Neural progenitor cell (in vitro differentiated cells): ENCODE data around the gene R3HDM2. TPM values are rescaled to one million over a fixed set of nuclear protein-coding genes. Genes with fewer than 3 reads are reported as not detected.

Experiments used
- DNase-seq: peaks from one replicate; pipeline ENCODE4 v3.0.0-alpha.2; 2016; ENCODE audit warnings: low spot score
- H2AFZ ChIP-seq: fragments of 200-600 bp; sonication (generic); replicated peaks from 2 replicates; pipeline ENCODE4 v1.6.1; 2016; ENCODE audit warnings: antibody characterized with exemption
- H3F3A ChIP-seq: fragments of 200-600 bp; sonication (generic); 2 replicates; pipeline ENCODE4 v1.6.1; 2016; ENCODE audit warnings: antibody characterized with exemption, low read depth
- H3K27ac ChIP-seq: fragments of 200-600 bp; sonication (generic); 2 replicates; pipeline ENCODE4 v1.5.1; 2016; ENCODE audit warnings: mild to moderate bottlenecking
- H3K27me3 ChIP-seq: fragments of 200-600 bp; sonication (generic); 2 replicates; pipeline ENCODE4 v1.6.1; 2016; ENCODE audit warnings: mild to moderate bottlenecking, moderate library complexity
- H3K36me3 ChIP-seq: fragments of 200-600 bp; sonication (generic); 2 replicates; pipeline ENCODE4 v1.5.1; 2016
- H3K4me1 ChIP-seq: fragments of 200-600 bp; sonication (generic); 2 replicates; pipeline ENCODE4 v1.6.1; 2016; ENCODE audit warnings: mixed run types
- H3K4me2 ChIP-seq: fragments of 200-600 bp; sonication (generic); 2 replicates; pipeline ENCODE4 v1.6.1; 2016
- H3K4me3 ChIP-seq: fragments of 200-600 bp; sonication (generic); 2 replicates; pipeline ENCODE4 v1.5.1; 2016
- H3K79me2 ChIP-seq: fragments of 200-600 bp; sonication (generic); 2 replicates; pipeline ENCODE4 v1.6.1; 2016; ENCODE audit warnings: low read depth
- H3K9ac ChIP-seq: fragments of 200-600 bp; sonication (generic); 2 replicates; pipeline ENCODE4 v1.6.1; 2016
- H3K9me3 ChIP-seq: fragments of 200-600 bp; sonication (generic); 2 replicates; pipeline ENCODE4 v1.5.1; 2016; ENCODE audit warnings: low read depth
- H4K20me1 ChIP-seq: fragments of 200-600 bp; sonication (generic); 2 replicates; pipeline ENCODE4 v1.6.1; 2016; ENCODE audit warnings: low read depth
- H3K27ac Mint-ChIP-seq: 3 replicates; pipeline ENCODE4 v1.8.0; 2021; ENCODE audit warnings: mixed read lengths
- H3K27me3 Mint-ChIP-seq: 2 replicates; pipeline ENCODE4 v1.8.0; 2022; ENCODE audit warnings: low read depth, mild to moderate bottlenecking, inconsistent platforms, moderate library complexity, mixed read lengths; ENCODE audit not compliant: insufficient read depth
- H3K36me3 Mint-ChIP-seq: 3 replicates; pipeline ENCODE4 v1.8.0; 2021; ENCODE audit warnings: mixed read lengths
- H3K4me1 Mint-ChIP-seq: 3 replicates; pipeline ENCODE4 v1.8.0; 2021; ENCODE audit warnings: mixed read lengths
- H3K4me3 Mint-ChIP-seq: 3 replicates; pipeline ENCODE4 v1.8.0; 2021; ENCODE audit warnings: mild to moderate bottlenecking, moderate library complexity, mixed read lengths
- H3K9me3 Mint-ChIP-seq: 3 replicates; pipeline ENCODE4 v1.8.0; 2020; ENCODE audit warnings: mixed read lengths
- CTCF ChIP-seq: fragments of 200-600 bp; sonication (generic); IDR thresholded peaks from 2 replicates; pipeline ENCODE4 v1.5.1; 2017; ENCODE audit warnings: antibody characterized with exemption, mild to moderate bottlenecking
- EZH2 ChIP-seq: fragments of 200-600 bp; sonication (generic); IDR thresholded peaks from 2 replicates; pipeline ENCODE4 v1.6.1; 2017; ENCODE audit warnings: antibody characterized with exemption, mild to moderate bottlenecking, moderate library complexity
- EZH2phosphoT487 ChIP-seq: fragments of 200-600 bp; sonication (generic); IDR thresholded peaks from 2 replicates; pipeline ENCODE4 v1.6.1; 2017; ENCODE audit warnings: antibody characterized with exemption
- total RNA-seq: library from RNA; depleted of rRNA; stranded (reverse); fragments of >200 nt; gene quantifications from 2 replicates; pipeline ENCODE4 v1.2.3, GENCODE V29; 2015; ENCODE audit warnings: low replicate concordance

Gene R3HDM2
- total RNA-seq, 1 donor from 2014 or later = 40.0 TPM

- no peaks in the 10 kb centered on the region for H3K36me3 ChIP-seq
- H3K27ac ChIP-seq = no peak overlapping the region
- H3K27ac Mint-ChIP-seq = no peak overlapping the region
- H3K4me2 ChIP-seq = no peak overlapping the region
- no peak for TF ChIP-seq CTCF
- TF ChIP-seq EZH2phosphoT487 = no peak
- no peak for TF ChIP-seq EZH2
- H3K4me3 Mint-ChIP-seq = no peak overlapping the region
- peaks cover 11% of the 10 kb centered on the region for H3K4me1 ChIP-seq
- no peaks in the 10 kb centered on the region for H3K36me3 Mint-ChIP-seq
- H3K9ac ChIP-seq = no peak overlapping the region
- H3F3A ChIP-seq = peaks cover 3% of the 10 kb centered on the region
- H2AFZ ChIP-seq = no peak overlapping the region
- H3K9me3 ChIP-seq = no peaks in the 10 kb centered on the region
- DNase-seq = no peak
- H4K20me1 ChIP-seq = peaks cover 2% of the 10 kb centered on the region
- H3K27me3 ChIP-seq = peaks cover 55% of the 10 kb centered on the region
- no peaks in the 10 kb centered on the region for H3K9me3 Mint-ChIP-seq
- no peaks in the 10 kb centered on the region for H3K4me1 Mint-ChIP-seq
- peaks cover 44% of the 10 kb centered on the region for H3K27me3 Mint-ChIP-seq
- H3K79me2 ChIP-seq = no peaks in the 10 kb centered on the region
- H3K4me3 ChIP-seq = no peak overlapping the region
Observed at GRCh38 chr12:57471661-57472060, 40.8 kb upstream of the R3HDM2 start.

GRCh38 chr12:57470970-57471656 is 40.3 kb upstream of the R3HDM2 start:
- H3K36me3 Mint-ChIP-seq = no peaks in the 10 kb centered on the region
- H3K36me3 ChIP-seq = no peaks in the 10 kb centered on the region
- no peak overlapping the region for H3K4me3 Mint-ChIP-seq
- no peaks in the 10 kb centered on the region for H3K9me3 ChIP-seq
- no peaks in the 10 kb centered on the region for H3K9me3 Mint-ChIP-seq
- no peaks in the 10 kb centered on the region for H3K79me2 ChIP-seq
- H3K27ac ChIP-seq = no peak overlapping the region
- H3K27ac Mint-ChIP-seq = no peak overlapping the region
- peaks cover 45% of the 10 kb centered on the region for H3K27me3 Mint-ChIP-seq
- peaks cover 7% of the 10 kb centered on the region for H3K4me1 ChIP-seq
- H3K4me1 Mint-ChIP-seq = no peaks in the 10 kb centered on the region
- DNase-seq = no peak
- peaks cover 3% of the 10 kb centered on the region for H3F3A ChIP-seq
- H3K27me3 ChIP-seq = peaks cover 50% of the 10 kb centered on the region
- H2AFZ ChIP-seq = no peak overlapping the region
- no peak overlapping the region for H3K4me3 ChIP-seq
- TF ChIP-seq CTCF (no peak), EZH2phosphoT487 (no peak), EZH2 (no peak)
- no peak overlapping the region for H3K4me2 ChIP-seq
- no peak overlapping the region for H3K9ac ChIP-seq
- peaks cover 2% of the 10 kb centered on the region for H4K20me1 ChIP-seq

GRCh38 chr12:57470286-57470969 is 39.6 kb upstream of the R3HDM2 start:
- H3K27me3 ChIP-seq = peaks cover 43% of the 10 kb centered on the region
- H3K9ac ChIP-seq = no peak overlapping the region
- H3K79me2 ChIP-seq = no peaks in the 10 kb centered on the region
- peaks cover under 1% of the 10 kb centered on the region for H3K4me1 ChIP-seq
- no peak for DNase-seq
- H3K27me3 Mint-ChIP-seq = peaks cover 51% of the 10 kb centered on the region
- TF ChIP-seq CTCF = no peak
- TF ChIP-seq EZH2 = no peak
- TF ChIP-seq EZH2phosphoT487 = no peak
- H2AFZ ChIP-seq = no peak overlapping the region
- no peaks in the 10 kb centered on the region for H3K9me3 ChIP-seq
- H3K36me3 ChIP-seq = no peaks in the 10 kb centered on the region
- no peaks in the 10 kb centered on the region for H4K20me1 ChIP-seq
- H3K4me3 Mint-ChIP-seq = no peak overlapping the region
- no peak overlapping the region for H3K4me3 ChIP-seq
- H3K9me3 Mint-ChIP-seq = no peaks in the 10 kb centered on the region
- no peak overlapping the region for H3K27ac Mint-ChIP-seq
- no peak overlapping the region for H3K4me2 ChIP-seq
- no peaks in the 10 kb centered on the region for H3K4me1 Mint-ChIP-seq
- H3F3A ChIP-seq = peaks cover 3% of the 10 kb centered on the region
- no peak overlapping the region for H3K27ac ChIP-seq
- H3K36me3 Mint-ChIP-seq = no peaks in the 10 kb centered on the region
